ENCODE data around the gene KIF13A.
"Not testable (repeated sequence)": the region's sequence is repeated elsewhere in the genome, so short reads cannot be mapped to it uniquely, and the experiment has no call there.

KIF13A gene

DNA sequence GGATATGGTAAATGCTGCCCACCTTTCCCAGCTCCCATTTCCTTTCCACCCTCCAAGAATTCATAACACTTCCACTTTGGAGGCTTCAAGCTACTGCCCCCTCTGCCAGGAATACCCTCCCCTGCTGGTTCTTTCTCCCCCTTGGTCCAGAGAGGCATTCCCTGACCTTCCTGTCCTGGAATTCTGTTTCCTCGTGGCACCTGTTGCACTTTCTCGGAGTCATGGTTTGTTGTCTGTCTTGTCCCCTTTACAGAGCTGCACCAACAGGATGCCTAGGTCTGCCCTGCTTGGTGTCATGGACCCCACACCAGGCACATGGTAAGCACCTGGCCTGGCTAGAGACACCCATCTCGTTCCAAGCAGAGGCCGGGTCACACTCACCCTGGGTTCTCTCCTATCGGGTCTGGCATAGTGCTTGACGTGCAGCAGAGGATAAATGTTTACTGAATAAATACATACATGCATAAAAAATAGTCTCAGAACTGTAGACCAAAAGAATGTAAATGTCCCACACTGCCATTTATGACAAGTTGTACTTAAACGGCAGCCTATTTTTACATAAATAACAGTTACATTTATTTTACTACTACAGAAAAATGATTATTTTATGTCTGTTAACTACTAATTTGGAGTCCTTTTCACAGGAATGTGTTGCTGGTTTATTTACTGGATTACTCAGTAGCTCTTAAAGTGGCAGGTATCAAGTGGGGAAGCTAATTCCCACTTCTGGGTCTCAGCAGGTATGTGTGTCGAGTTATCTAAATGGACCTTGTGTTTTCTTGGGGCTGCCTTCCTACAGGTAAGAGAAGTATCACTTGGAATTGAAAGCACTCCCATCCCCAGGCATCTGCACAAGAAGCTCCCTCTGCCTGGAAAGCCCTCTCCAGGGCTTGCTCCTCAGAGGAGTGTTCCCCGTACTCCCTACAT, 69.3 kb downstream of the KIF13A start:
- Mint-ChIP-seq H3K36me3 (ENCODE audit: low read depth) (no peaks in the 10 kb centered on the region), H3K27ac (no peak overlapping the region), H3K4me3 (no peak overlapping the region), H3K9me3 (no peaks in the 10 kb centered on the region), H3K4me1 (no peaks in the 10 kb centered on the region), H3K27me3 (peaks cover 2% of the 10 kb centered on the region)
- no peak for ATAC-seq
- no peak for DNase-seq

- no peak for ATAC-seq
- DNase-seq, result no peak
- H3K27me3 Mint-ChIP-seq, result peaks cover 2% of the 10 kb centered on the region
- peaks cover 5% of the 10 kb centered on the region for H3K4me1 Mint-ChIP-seq
- H3K27ac Mint-ChIP-seq, result no peak overlapping the region
- no peak overlapping the region for H3K4me3 Mint-ChIP-seq
- H3K36me3 Mint-ChIP-seq (ENCODE audit: low read depth), result no peaks in the 10 kb centered on the region
- H3K9me3 Mint-ChIP-seq, result no peaks in the 10 kb centered on the region
Measured at GRCh38 chr6:17914651-17915050, 72.8 kb downstream of the KIF13A start.

DNA sequence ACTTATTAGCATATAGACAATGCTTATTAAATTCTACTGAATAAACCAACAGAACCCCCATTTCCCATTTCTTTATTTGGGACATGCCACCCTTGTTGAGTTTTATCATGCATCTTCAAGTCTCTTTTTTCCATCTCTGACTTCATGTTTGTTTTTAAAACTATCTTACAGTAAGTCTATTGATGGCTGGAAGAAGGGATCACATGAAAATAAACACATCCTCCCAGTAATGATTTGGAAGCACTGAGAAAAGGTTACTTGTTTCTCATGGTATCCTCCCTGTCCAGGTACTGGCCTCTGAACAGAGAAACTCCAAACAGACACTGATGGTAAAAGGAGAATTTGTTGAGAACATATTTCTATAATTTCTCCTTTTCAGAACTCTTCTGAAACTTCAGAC, 74.9 kb downstream of the KIF13A start:
- H3K36me3 Mint-ChIP-seq (ENCODE audit: low read depth), result no peaks in the 10 kb centered on the region
- peaks cover 11% of the 10 kb centered on the region for H3K4me1 Mint-ChIP-seq
- H3K9me3 Mint-ChIP-seq, result no peaks in the 10 kb centered on the region
- H3K4me3 Mint-ChIP-seq, result no peak overlapping the region
- peaks cover 2% of the 10 kb centered on the region for H3K27me3 Mint-ChIP-seq
- H3K27ac Mint-ChIP-seq, result no peak overlapping the region
- no peak for ATAC-seq
- no peak for DNase-seq

GRCh38 chr6:17911656-17912055, 75.8 kb downstream of the KIF13A start:
- not testable (repeated sequence) for H3K4me3 Mint-ChIP-seq; H3K36me3 Mint-ChIP-seq (ENCODE audit: low read depth); H3K27me3 Mint-ChIP-seq; H3K27ac Mint-ChIP-seq; H3K9me3 Mint-ChIP-seq; ATAC-seq; DNase-seq
- H3K4me1 Mint-ChIP-seq, result peaks cover 15% of the 10 kb centered on the region

GRCh38 chr6:17910189-17910588, 77.2 kb downstream of the KIF13A start:
- H3K9me3 Mint-ChIP-seq, result no peaks in the 10 kb centered on the region
- peaks cover 4% of the 10 kb centered on the region for H3K27me3 Mint-ChIP-seq
- no peaks in the 10 kb centered on the region for H3K36me3 Mint-ChIP-seq (ENCODE audit: low read depth)
- H3K27ac Mint-ChIP-seq, result no peak overlapping the region
- H3K4me3 Mint-ChIP-seq, result no peak overlapping the region
- ATAC-seq (no peak), DNase-seq (no peak)
- H3K4me1 Mint-ChIP-seq, result peaks cover 15% of the 10 kb centered on the region

DNA sequence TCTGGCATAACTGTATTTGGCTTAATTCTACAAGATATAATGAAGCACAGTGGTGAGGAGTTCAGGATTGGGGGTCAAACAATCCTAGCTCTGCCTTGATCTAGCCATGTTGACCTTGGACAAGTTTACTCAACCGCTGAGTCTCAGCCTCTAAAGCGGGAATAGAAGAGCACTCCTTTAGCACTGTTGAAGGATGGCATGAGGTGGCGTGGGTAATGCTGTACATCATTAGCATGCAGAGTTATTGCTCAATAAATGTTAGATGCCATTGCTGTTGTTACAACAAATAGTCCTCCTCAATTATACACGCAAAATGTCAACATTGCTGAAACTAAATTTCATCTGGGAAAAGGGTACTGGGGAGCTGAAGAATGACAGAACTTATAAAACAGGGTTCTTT, 78.6 kb downstream of the KIF13A start:
- Mint-ChIP-seq H3K27me3 (peaks cover 4% of the 10 kb centered on the region), H3K27ac (no peak overlapping the region), H3K4me3 (no peak overlapping the region), H3K4me1 (peaks cover 15% of the 10 kb centered on the region), H3K36me3 (ENCODE audit: low read depth) (no peaks in the 10 kb centered on the region), H3K9me3 (no peaks in the 10 kb centered on the region)
- DNase-seq (no peak), ATAC-seq (no peak)

DNA sequence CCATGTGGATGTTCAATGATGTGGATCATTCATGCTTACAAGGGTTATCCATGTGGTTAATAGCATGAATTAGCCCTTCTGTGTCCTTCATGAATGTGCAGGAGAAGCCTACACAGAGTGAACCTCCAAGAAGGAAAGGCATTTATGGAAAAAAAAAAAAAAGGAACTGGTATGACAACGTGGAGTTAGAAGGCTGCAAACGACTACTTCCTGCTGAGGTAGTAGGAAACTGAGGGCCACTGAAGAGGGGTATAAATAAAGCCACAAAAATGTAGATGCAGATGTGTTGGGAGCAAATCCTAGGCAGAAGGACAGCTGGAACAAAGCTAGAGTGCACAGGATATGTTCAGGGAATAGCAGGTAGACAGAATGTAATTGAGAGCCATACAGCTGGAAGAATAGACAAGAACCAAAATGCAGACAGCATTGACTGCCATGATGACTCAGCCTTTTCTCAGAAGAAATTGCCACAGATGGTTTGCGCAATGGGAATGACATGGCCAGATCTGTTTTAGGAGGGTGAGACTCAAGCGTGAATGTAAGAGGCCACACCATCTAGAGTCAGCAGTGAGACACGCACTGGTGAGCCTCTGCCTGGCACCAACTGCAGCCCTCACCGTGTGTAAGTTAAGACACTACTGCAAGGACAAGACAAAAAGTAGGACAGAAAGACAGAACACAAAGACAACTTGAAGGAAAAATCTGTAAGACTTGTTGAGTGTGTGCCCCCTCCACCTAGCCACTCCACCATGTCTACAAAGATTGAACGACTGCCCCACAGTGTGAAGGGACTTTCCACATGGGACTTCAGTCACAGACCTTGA, 79.8 kb downstream of the KIF13A start:
- no peaks in the 10 kb centered on the region for H3K9me3 Mint-ChIP-seq
- H3K27me3 Mint-ChIP-seq, result peaks cover 8% of the 10 kb centered on the region
- H3K4me1 Mint-ChIP-seq, result peaks cover 15% of the 10 kb centered on the region
- ATAC-seq, result peak; percentile 72
- no peak for DNase-seq
- H3K27ac Mint-ChIP-seq, result no peak overlapping the region
- H3K4me3 Mint-ChIP-seq, result no peak overlapping the region
- no peaks in the 10 kb centered on the region for H3K36me3 Mint-ChIP-seq (ENCODE audit: low read depth)

- Mint-ChIP-seq H3K4me3 (no peak overlapping the region), H3K36me3 (ENCODE audit: low read depth) (no peaks in the 10 kb centered on the region), H3K4me1 (peaks cover 15% of the 10 kb centered on the region), H3K27me3 (peaks cover 12% of the 10 kb centered on the region), H3K27ac (no peak overlapping the region), H3K9me3 (peaks cover 4% of the 10 kb centered on the region)
- DNase-seq (no peak), ATAC-seq (no peak)
Measured at GRCh38 chr6:17905611-17906592, 81.5 kb downstream of the KIF13A start.

GRCh38 chr6:17904491-17905120, 82.8 kb downstream of the KIF13A start:
- Mint-ChIP-seq H3K4me1 (peaks cover 10% of the 10 kb centered on the region), H3K27ac (no peak overlapping the region), H3K9me3 (peaks cover 4% of the 10 kb centered on the region)

GRCh38 chr6:17902974-17903373, 84.5 kb downstream of the KIF13A start:
- Mint-ChIP-seq H3K4me3 (no peak overlapping the region), H3K4me1 (peaks cover 8% of the 10 kb centered on the region), H3K9me3 (peaks cover 4% of the 10 kb centered on the region), H3K27me3 (peaks cover 14% of the 10 kb centered on the region), H3K36me3 (ENCODE audit: low read depth) (no peaks in the 10 kb centered on the region), H3K27ac (no peak overlapping the region)
- no peak for DNase-seq
- ATAC-seq, result no peak

More at GRCh38 chr6:17904491-17905120, 82.8 kb downstream of the KIF13A start:
- no peak for DNase-seq
- Mint-ChIP-seq H3K27me3 (peaks cover 14% of the 10 kb centered on the region), H3K4me3 (no peak overlapping the region), H3K36me3 (ENCODE audit: low read depth) (no peaks in the 10 kb centered on the region)
- ATAC-seq, result no peak

DNA sequence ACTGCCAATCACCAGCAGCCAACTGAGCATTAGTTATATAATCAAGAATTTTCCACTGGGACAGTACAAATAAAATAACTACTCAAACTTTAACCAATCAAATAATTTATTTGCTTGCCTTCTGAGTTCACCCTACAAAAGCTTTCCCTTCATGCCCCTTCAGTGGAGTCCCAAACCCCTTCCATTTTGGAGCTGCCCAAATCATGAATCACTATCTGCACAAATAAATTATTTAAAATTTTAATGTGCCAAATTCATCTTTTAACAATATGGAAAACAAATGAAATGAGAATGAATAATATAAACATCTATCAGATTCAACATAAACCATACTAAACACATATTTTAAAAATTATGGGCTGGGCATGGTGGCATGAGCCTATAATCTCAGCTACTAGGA, 85.9 kb downstream of the KIF13A start:
- Mint-ChIP-seq H3K36me3 (ENCODE audit: low read depth) (no peaks in the 10 kb centered on the region), H3K4me1 (no peaks in the 10 kb centered on the region), H3K4me3 (no peak overlapping the region), H3K9me3 (peaks cover 10% of the 10 kb centered on the region), H3K27ac (no peak overlapping the region), H3K27me3 (peaks cover 10% of the 10 kb centered on the region)
- no peak for DNase-seq
- ATAC-seq, result no peak

DNA sequence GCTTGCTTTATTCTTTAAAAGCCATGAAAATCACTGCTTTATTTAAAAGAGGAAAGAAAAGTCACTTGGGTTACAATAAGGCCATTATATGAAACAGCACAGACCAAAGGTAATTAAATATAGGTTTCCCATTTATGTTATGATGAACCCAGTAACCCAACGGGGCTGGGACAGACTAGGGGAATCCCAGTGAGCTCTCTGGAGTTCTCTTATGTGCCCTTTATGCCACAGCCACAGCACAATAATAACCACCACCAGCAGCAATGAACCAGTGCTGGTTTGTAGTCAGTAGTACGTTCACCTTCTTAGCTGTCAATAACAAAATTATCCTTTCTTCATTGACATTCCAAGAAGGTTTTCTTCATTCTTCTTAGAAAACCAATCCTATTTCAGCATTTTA, 87.4 kb downstream of the KIF13A start:
- DNase-seq, result no peak
- peaks cover 5% of the 10 kb centered on the region for H3K36me3 Mint-ChIP-seq (ENCODE audit: low read depth)
- H3K4me1 Mint-ChIP-seq, result no peaks in the 10 kb centered on the region
- no peak overlapping the region for H3K27ac Mint-ChIP-seq
- H3K27me3 Mint-ChIP-seq, result peaks cover 10% of the 10 kb centered on the region
- no peak for ATAC-seq
- H3K9me3 Mint-ChIP-seq, result peaks cover 22% of the 10 kb centered on the region
- H3K4me3 Mint-ChIP-seq, result no peak overlapping the region

DNA sequence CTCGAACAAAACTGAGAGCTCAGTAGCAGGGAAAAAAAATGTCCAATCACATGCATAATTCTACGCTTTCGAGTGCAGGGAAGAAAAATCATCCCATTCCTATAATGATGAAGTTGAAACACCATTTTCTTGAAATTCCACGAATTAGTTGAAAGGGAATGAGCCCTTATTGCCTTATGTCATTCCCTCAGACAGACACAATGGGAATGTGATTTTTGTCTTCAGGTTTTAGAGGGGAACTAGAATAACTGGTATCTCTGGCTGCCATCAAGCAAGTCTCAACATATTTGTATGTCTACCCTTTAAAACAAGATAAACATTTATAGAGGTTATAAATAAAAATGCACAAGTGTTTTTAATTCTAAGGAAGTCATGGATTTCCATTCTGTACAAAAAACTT, 87.9 kb downstream of the KIF13A start:
- H3K27ac Mint-ChIP-seq, result no peak overlapping the region
- H3K4me3 Mint-ChIP-seq, result no peak overlapping the region
- ATAC-seq, result no peak
- H3K36me3 Mint-ChIP-seq (ENCODE audit: low read depth), result peaks cover 7% of the 10 kb centered on the region
- H3K27me3 Mint-ChIP-seq, result peaks cover 10% of the 10 kb centered on the region
- H3K9me3 Mint-ChIP-seq, result peaks cover 22% of the 10 kb centered on the region
- no peaks in the 10 kb centered on the region for H3K4me1 Mint-ChIP-seq
- DNase-seq, result no peak

DNA sequence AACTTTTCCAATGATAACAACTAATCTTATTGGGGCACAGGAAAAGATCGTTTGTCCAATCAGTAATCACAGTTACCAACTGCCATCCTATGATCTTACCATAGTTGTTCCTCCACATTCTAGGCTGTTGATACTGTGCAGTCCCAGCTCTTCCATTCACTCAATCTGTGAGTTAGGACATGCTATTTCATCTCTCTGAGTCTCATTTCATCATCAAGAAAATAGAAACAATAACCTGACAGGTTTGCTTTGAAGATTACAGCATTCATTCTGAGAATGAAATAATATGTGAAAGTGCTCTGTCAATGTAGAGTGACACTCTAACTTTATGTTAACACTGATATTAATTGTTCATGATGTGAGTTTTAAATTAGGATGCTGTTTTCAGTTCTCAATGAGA, 89.8 kb downstream of the KIF13A start:
- Mint-ChIP-seq H3K27ac (no peak overlapping the region), H3K4me1 (no peaks in the 10 kb centered on the region), H3K27me3 (peaks cover 6% of the 10 kb centered on the region)

More for the DNA sequence above, 89.8 kb downstream of the KIF13A start:
- H3K4me3 Mint-ChIP-seq, result no peak overlapping the region
- H3K36me3 Mint-ChIP-seq (ENCODE audit: low read depth), result peaks cover 8% of the 10 kb centered on the region
- ATAC-seq (no peak), DNase-seq (no peak)
- peaks cover 22% of the 10 kb centered on the region for H3K9me3 Mint-ChIP-seq

Data from activated naive CD8-positive, alpha-beta T cell treated with anti-CD3 and anti-CD28 coated beads, Interleukin-2, amount 50 U/mL, for 24 hours (primary cell).